ENCODE measurements around the gene ZNF775.

GRCh38 chr7:150381785-150382122, 2.6 kb downstream of the ZNF775 start:
- TF ChIP-seq POLR2A (IDR thresholded peaks at IDR 0.05; ENCODE audit: low read depth, low read length) (no peak), POLR2AphosphoS5 (IDR thresholded peaks at IDR 0.05; ENCODE audit: low read depth, low read length) (no peak), TAF1 (IDR thresholded peaks at IDR 0.05; ENCODE audit: borderline replicate concordance, low read depth, low read length) (no peak)

Measured in GM12892 (cell line).